Effector CD4-positive, alpha-beta T cell (primary cell): ENCODE measurements around the gene CCP110.
"Not testable (repeated sequence)": the region's sequence is repeated elsewhere in the genome, so short reads cannot be mapped to it uniquely, and the experiment has no call there.

Experiments used
- DNase-seq: peaks from one replicate; pipeline ENCODE4 v3.0.0-alpha.2; 2020

The CCP110 gene

DNA sequence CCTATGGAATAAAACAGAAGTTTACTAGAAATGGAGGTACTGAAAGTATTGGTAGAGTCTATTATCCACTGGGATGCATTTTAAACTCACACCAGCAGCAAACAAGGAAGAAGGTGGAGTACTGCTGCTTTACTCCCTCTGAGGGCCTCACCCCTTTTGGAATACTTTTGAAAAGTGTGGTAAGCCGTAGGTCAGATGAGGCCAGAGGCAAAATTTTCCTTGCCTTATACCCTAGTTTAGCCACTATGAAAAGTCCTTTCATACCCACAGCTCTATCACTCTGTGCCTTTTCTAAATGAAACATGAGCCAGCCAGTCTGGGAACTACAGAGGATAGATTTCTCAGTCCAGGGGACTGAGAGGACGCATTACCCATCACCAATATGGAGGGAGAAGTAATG, 15.9 kb upstream of the CCP110 start:
- no peak for DNase-seq

DNA sequence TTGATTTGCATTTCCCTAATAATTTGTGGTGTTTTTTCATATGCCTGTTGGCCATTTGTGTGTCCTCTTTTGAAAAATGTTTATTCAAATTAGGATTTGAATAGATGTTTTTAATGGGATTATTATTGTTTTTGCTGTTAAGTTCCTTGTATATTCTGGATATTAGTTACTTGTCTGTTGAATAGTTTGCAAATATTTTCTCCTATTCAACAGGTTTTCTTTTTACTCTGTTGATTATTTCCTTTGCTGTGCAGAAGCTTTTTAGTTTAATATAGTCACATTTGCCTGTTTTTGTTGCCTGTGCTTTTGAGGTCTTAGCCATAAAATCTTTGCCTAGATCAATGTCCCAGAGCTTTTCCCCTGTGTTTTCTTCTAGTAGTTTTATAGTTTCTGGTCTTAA, 11.4 kb upstream of the CCP110 start:
- DNase-seq, result no peak

DNA sequence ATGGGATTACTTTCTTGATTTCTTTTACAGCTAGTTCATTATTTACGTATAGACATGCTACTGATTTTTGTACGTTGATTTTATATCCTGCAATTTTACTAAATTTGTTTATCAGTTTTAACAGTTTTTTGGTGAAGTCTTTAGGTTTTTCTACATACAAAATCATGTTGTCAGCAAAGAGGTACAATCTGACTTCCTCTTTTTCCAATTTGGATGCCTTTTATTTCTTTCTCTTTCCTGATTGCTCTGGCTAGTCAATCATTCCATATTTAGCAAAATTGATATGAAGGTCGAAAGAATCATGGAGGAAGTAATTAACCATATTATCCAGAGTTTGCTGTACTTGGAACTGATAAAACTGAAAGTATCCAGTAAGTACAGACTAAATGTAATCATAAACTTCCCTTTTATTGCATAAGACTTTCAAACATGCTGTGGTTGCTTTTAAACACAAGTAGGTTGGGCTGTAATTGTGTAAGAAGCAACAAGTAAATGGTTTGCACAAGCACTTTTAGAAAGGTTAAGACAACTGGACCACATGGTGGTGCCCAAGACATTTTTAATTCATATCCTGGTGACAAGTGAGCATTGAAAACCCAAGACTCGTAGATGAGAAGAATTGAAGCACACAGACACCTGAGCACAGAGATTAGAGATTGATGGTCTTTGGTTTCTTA, 10.2 kb upstream of the CCP110 start:
- DNase-seq, result no peak

DNA sequence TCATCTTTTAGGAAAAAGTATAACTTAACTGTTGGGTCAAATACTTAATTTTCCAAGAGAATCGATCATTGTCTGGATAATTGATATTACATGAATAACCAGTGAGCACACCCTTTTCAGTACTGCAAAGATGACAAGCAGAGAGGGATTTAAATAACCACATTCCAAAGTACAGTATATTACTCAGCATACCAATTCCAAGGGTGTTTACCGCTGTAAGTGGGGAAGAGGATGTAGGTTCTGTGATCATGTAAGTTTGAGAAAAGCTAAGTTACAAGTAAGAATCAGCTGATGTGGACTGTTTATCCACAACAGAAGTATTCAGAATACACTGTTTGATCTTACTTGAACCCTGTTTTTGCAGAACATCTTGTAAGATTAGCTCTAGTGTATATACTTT, 8.0 kb upstream of the CCP110 start:
- DNase-seq, result no peak

DNA sequence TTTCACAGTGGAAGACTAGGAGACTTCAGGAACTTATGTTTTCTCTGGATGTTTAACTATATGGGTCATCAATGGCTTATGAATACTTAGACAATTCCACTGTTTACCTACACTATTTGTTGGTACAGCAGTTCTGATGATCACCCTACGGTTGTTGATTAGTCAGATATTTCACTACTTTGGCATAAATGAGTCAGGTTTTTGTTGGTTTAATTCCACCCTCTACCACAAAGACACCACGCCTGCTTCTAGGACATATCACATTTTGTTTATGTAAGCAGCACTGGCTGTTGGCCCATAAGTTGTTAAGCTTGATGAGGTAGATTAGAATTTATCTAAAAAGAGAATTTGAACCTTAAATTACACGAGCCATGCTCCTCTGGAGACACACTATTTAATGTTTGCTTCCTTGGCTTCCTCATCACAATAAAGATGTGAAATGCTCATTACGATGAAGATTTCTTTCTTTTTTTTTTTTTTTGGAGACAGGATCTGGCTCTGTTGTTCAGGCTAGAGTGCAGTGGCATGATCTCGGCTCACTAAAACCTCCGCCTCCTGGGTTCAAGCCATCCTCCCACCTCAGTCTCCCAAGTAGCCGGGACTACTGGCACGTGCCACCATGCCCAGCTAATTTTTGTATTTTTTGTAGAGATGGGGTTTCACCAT, 6.2 kb upstream of the CCP110 start:
- DNase-seq, result no peak

DNA sequence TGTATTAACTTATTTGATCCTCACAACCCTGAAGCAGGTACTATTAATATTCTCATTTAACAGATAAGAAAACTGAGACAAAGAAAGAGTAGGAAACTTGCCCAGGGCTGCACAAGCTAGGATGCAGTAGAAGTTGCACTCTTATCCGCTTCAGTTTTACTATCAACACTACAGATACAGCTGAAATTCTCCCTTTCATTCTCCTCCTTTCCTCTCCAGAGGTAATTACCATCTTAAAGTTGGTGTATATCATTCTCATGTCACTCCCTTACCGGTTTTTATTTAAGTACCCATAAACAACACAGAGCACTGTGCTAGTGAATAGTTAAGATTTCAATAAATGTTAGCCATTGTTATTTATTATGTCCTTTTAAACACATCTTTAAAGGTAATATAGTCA, 5.4 kb upstream of the CCP110 start:
- DNase-seq, result no peak

DNA sequence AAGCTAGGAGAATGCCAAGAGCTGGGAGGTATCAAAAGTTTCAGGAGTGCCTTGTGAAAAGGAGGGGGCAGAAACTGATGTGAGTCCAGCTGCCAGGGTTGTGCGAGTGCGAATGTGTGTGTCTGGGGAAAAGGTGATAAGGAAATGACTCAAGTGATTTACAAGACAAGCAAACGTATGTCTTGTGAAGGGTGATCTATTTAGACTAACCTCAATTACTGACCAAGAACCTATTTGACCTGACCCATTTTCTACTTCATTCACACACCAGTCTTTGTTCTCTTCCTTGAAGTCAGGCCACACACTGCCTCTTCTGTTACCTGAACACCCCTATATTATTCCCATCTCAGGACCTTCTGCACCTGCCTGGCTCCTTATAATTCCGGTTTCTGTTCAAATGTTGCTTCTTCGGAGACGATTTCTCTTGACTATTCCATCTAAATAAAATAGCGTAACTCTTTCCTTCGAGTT, 2.8 kb upstream of the CCP110 start:
- no peak for DNase-seq

DNA sequence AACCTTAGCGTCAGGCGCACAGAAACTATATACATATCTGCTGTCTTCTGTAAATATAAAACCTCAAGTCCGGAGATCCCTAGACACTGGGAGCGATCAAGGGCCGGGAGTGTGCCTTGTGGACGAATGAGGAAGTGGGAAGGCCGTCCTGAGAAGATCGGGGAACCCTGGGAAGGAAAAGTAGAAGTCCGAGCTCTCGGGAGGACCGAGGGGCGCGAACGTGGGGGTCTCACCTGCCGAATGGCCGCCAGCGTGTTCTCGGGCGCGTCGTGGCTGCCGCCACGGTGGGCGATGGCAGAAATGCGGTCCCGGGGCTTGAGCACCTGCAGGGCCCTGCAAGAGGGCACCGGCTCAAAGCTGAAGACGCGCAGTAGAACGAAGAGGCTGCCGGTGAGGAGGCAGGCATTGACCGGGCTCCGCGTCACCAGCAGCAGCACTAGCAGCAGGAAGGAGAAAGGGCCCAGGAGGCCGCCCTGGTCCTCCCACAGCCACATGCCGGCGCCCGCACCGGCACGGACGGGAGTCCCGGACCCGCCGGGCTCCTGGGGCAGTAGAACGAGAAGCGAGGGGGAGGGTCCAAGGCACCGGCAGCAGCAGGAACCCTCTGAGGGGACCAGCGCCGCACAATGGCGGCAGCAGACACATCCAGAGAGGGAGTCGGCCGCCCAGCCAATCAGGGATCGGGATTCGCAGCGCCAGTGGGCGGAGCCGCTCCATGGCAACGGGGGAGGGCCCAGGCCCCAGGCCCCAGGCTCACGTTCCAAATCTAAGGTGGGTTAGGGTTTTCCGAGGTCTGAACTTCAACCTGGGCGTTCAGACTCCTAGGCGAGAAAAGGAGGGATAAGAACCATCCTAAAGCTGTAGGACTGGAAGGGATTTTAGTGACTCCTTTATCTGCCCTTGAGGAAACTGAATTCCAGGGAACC, 2.0 kb upstream of the CCP110 start, which contains the start of gene GDE1:
GDE1 (minus strand) TSS at position 628 of the 926 bp plus-strand sequence; CDS start at position 494, 134 bp downstream.
- DNase-seq, result peak; percentile 92

DNA sequence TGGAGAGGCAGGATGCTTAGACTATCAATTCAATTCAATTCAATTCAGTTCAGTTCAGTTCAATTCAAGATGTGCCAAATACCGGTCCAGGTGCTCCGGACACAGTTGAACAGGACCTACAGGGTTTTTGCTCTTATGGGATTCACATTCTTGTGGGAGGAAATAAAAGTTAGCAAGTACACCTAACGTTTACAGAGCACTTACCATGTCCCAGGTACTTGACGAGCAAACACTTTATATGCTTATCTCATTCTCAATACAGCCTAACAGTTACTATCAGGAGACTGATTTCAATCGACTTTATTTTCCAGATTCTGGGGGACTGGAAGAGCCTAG, 1.4 kb upstream of the CCP110 start:
- DNase-seq, result no peak

DNA sequence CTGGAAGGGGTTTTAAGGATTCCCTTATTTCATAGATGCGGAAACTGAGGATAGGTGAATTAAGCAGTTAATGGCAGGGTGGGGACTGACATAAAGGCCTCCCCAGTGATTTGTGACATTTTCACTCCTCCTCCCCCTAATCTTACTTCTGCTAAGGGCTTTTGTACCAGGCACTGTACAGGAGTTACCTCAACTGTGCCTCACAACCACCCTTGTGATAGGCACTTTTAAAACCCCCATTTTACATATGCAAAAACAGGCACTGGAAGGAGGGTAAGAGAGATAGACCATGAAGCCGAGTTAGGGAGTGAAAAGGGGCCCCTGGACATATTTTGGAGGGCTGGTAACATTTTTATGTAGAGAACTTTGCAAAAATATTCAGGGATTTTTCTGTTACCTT, 982 bp upstream of the CCP110 start:
- no peak for DNase-seq

DNA sequence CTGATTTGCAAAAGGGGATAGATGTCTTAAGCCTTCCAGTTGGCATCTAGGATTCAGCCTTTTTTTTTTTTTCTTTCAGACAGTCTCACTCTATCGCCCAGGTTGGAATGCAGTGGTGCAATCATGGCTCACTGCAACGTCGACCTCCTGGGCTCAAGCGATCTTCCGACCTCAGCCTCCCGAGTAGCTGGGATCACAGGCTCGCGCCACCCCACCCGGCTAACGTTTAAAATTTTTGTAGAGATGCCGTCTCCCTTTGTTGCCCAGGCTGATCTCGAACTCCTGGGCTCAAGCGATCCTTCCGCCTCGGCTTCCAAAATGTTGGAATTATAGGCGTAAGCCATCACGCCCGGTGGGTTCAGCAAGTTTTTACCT, 571 bp upstream of the CCP110 start:
- no peak for DNase-seq

DNA sequence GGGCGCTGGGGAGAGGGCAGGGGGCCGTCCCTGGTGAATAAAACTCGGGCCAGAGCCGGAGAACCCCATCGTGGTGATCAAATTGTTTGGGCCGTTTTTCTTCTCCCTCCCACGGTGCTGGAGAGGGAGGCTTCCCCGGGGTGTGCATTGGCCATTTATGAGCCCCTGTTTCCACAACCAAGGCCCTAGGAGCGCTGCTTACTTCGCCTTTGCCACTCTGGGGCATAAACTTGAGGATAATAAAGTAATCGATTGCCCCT, 544 bp downstream of the CCP110 start:
- DNase-seq, result no peak

DNA sequence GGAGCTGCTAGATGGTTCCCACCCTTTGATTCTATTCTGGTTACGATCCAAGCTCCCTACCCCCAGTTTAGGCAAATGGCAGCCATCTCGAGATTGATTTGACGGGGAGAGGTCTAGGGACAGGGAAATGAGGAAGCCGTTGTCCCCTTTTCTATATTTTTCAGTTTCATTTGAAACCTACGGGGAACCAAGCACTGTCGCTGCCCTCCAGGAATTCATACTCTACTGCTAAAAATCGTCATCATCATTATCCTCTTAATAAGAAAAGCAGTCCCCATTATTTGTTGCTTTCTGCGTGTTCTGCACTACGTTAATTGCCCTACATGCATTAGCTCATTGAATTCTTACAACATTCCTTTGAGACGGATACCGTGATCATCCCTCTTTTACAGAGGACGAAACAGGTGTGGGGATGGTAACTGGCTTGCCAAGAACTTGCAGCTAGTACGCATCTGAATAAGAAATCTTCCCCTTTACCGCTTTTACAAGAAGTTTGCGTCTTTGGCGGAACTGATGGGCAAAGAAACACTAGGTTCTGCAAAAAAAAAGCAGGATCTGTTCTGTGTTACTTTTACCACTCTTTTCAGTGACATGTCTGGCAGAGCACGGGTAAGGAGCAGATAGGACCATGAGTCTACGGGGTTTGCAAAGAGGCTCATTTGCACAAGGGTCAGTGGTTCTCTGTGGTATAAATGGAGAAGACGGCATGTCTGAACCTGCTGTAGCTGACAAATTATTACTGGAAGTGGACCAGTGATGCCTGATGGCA, 1.1 kb downstream of the CCP110 start:
- DNase-seq, result no peak

DNA sequence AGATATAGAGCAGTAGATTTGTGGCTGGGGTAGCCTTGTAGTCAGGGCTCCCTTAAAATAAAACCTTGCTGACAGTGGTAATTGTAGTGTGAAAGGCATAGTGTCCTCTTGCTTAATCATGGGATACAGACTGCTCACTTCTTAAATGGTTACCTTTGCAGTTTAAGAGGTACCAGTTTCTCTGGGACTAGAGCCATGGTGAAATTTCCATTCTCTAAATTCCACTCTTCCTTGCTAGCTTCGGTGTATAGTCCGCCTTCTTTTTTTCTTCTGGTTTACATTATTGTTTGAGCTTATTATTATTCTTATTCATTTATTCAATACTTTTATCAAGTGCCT, 1.6 kb downstream of the CCP110 start:
- no peak for DNase-seq

DNA sequence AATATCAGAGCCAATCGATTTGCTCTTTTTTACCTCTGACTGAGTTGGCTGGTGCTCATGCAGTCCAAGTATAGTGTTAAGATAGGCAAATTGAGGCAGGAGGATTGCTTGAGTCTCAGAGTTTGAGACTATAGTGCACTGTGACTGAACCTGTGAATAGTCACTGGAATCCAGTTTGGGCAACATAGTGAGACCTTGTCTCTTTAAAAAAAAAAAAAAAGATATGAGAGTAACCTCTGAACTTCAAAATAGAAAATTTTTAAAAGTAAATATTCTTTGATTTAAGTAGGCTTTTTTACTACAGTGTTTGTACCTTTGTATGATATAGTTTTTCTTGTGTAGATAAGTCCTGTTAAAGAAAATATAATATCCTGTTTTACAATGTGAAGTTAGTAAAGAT, 3.4 kb downstream of the CCP110 start:
- DNase-seq, result no peak

DNA sequence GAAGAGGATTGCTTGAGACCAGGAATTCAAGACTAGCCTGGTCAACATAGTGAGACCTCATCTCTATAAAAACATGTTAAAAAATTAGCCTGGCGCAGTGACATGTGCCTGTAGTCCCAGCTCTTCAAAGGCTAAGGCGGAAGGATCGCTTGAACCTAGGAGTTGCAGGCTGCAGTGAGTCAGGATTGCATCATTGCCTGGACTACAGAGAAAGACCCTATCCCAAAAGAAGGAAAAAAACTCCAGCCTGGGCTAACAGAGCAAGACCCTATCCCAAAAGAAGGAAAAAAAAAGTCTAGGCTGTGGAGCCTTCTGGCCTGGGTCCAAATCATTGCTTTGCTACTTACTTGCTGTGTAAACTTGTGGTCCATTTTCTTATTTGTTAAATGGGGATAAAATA, 4.9 kb downstream of the CCP110 start:
- DNase-seq, result no peak

DNA sequence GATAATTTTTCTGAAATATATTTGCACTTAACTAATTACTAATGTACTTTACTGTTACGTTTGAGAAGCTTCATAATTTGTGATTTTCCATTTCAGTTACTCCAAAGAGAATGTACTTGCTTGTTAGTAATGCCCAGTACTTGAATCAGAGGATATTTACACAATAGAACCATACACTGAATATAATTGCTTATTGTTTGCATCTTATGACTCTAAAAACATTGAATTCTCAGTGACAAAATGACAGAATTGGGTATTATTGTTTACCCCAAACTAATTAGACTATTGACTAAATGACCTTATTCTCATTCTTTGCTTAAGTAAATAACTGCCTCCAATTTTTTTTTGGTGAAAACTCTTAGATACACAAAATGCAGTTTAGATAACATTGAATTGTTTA, 8.9 kb downstream of the CCP110 start:
- DNase-seq, result no peak

DNA sequence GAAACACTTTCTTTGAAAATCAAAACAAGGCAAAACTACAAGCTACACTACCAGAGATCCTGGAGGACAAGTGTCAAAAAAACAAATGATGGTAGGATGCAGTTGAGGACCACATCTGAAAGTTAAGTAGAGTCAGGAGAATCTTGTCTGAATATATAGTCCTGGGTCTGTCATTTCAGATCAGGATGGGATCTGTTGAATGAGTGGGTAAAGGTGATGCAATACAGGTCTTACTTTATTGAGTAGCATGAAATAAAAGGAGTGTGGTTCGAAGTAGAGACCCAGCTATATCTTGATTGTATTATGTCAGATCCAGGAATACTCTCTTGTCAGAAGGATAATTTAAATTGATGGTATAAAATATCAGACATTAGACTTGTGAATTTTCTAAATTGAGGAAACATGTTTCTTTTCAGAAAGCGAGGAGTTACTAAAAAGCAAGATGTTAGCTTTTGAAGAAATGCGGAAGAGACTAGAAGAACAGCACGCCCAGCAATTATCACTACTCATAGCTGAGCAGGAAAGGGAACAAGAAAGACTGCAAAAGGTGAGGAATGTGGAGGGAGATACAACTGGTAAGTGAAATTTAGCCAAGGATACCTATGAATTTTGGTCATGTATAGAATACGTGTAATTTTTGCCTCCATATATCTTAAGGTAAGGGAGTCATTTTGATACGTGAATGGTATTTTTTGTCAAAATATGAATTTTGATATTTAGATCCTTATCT, 16.7 kb downstream of the CCP110 start:
- DNase-seq, result no peak

DNA sequence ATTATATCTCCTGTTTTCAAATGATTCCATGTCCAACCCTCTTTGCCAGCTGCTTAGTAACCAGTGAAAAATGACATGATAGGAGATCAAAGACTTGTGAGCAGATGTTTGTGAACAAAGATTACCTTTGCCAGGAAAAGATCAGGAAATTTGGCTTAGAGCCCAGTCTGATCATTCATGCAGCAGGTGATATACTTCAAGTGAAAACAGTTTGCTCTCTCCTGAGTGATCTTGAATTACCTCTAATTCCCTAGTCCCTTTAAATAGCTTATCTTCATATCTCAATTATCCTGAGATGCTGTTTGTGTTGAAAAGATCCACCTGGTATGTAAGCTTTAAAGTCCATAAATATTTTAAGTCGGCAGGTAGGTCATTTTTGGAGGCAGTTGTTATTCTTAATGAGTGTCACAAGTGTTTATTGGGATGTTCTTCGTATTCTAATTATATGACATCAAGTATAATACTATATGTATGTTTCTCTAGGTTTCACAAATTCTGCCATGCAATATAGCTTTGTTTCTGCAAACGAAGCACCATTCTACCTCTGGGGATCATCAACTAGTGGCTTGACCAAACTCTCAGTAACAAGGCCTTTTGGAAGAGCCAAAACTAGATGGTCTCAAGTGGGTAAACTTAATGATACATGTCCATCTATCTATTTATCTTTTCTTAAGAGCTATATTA, 18.5 kb downstream of the CCP110 start:
- DNase-seq, result no peak

DNA sequence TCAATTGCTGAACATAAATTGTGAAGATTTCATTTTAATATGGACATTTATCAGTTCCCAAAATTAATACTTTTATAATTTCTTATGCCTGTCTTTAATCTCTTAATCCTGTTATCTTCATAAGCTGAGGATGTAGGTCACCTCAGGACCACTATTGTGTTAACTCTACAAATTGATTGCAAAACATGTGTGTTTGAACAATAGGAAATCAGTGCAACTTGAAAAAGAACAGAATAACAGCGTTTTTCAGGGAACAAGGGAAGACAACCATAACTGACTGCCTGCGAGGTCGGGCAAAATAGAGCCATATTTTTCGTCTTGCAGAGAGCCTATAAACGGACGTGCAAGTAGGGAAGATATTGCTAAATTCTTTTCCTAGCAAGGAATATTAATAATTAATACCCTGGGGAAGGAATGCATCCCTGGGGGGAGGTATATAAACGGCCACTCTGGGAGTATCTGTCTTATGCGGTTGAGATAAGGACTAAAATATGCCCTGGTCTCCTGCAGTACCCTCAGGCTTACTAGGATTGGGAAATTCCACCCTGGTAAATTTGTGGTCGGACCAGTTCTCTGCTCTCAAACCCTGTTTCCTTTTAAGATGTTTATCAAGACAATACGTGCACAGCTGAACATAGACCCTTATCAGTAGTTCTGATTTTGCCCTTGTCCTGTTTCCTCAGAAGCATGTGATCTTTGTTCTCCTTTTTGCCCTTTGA, 19.7 kb downstream of the CCP110 start:
- DNase-seq, result not testable (repeated sequence)

DNA sequence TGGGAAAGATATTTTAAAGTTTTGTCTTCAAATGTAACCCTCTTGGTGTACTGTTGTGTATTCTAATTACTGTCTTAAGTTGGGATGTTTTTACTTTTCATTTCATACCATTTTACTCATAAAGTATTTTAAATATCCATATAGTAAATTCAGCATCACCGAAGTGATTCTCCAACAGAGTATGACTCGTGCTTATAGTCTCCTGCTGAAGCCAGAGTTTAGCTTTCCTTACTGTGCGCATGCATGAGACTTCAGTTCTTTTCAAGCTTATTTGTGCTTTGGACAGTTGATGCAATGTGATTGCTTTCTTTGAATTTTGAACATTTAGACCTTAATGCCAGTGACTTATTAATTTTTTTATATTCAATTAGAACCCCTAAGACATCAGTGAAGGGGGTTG, 24.4 kb downstream of the CCP110 start:
- DNase-seq, result no peak
